ENCODE results near the gene NDUFAF3. TPM values are rescaled to one million over a fixed set of nuclear protein-coding genes. Genes with fewer than 3 reads are reported as not detected.

NDUFAF3 gene
- polyA plus RNA-seq, 3 donors: 42.1 to 93.4 (median 88.8) TPM

- Histone ChIP-seq H3K4me3 (replicated peaks in 1 of 3; ENCODE audit: low read depth in 2 of 3, low read length in 3 of 3) (no peak overlapping the region), H3K27ac (ENCODE audit: low read depth in 1 of 2, low read length in 2 of 2) (peak overlapping the region in 1 of 2 donors; percentile 49), H2AFZ (ENCODE audit: insufficient read depth, low read depth, low read length, poor library complexity, severe bottlenecking) (no peak overlapping the region), H3K9me3 (replicated peaks in 1 of 2; ENCODE audit: control insufficient read depth in 1 of 2, insufficient read depth in 1 of 2, low read length in 2 of 2) (no peaks in the 10 kb centered on the region), H3K79me2 (ENCODE audit: insufficient read depth, low read length) (peaks cover 62% of the 10 kb centered on the region), H4K20me1 (ENCODE audit: insufficient read depth, low read length) (no peaks in the 10 kb centered on the region), H3K4me1 (ENCODE audit: control insufficient read depth in 1 of 2, insufficient read depth in 2 of 2, low read length in 2 of 2) (peaks cover 31 to 39% of the 10 kb centered on the region in 2 donors), H3K4me2 (replicated peaks; ENCODE audit: extremely low read depth, low read length, poor library complexity, severe bottlenecking) (no peak overlapping the region), H3K27me3 (ENCODE audit: control insufficient read depth in 2 of 2, insufficient read depth in 2 of 2, low read length in 2 of 2) (no peaks in the 10 kb centered on the region), H3K36me3 (replicated peaks in 1 of 2; ENCODE audit: control insufficient read depth in 1 of 2, insufficient read depth in 2 of 2, low read length in 2 of 2) (peaks cover 36 to 43% of the 10 kb centered on the region in 2 donors), H3K9ac (ENCODE audit: insufficient read depth, low read length, poor library complexity, severe bottlenecking) (no peak overlapping the region)
- no peak for DNase-seq
- H3K9me3 Mint-ChIP-seq: no peaks in the 10 kb centered on the region
- no peak overlapping the region for H3K4me3 Mint-ChIP-seq
- H3K4me1 Mint-ChIP-seq: peaks cover 36% of the 10 kb centered on the region
- no peak for TF ChIP-seq CTCF (IDR thresholded peaks at IDR 0.05)
- H3K36me3 Mint-ChIP-seq: peaks cover 36 to 37% of the 10 kb centered on the region in 2 donors
- peaks cover 0 to 2% (median 0%) of the 10 kb centered on the region in 3 donors for H3K27me3 Mint-ChIP-seq (ENCODE audit: low read depth in 3 of 3)
- H3K27ac Mint-ChIP-seq: peak overlapping the region in 3 of 7 donors; percentile 52 to 68 (median 60)
- WGBS (ENCODE audit: insufficient coverage): 80% methylated on average over 8 of the region's 13 CpGs
- intact Hi-C loops (cut with micrococcal nuclease): no loop called here
Observed at GRCh38 chr3:49025005-49025792, 3.3 kb downstream of the NDUFAF3 start.

GRCh38 chr3:49025793-49026520 lies 4.0 kb downstream of the NDUFAF3 start:
- no peak for TF ChIP-seq CTCF (IDR thresholded peaks at IDR 0.05)
- Mint-ChIP-seq H3K27me3 (ENCODE audit: low read depth in 3 of 3) (peaks cover 0 to 2% (median 0%) of the 10 kb centered on the region in 3 donors), H3K9me3 (no peaks in the 10 kb centered on the region), H3K4me1 (peaks cover 34% of the 10 kb centered on the region), H3K4me3 (no peak overlapping the region), H3K27ac (peak overlapping the region in 3 of 7 donors; percentile 3 to 73 (median 57)), H3K36me3 (peaks cover 44% of the 10 kb centered on the region in 2 donors)
- no peak overlapping the region for H3K4me3 ChIP-seq (replicated peaks in 1 of 3; ENCODE audit: low read depth in 2 of 3, low read length in 3 of 3)
- H4K20me1 ChIP-seq (ENCODE audit: insufficient read depth, low read length): no peaks in the 10 kb centered on the region
- no peaks in the 10 kb centered on the region for H3K27me3 ChIP-seq (ENCODE audit: control insufficient read depth in 2 of 2, insufficient read depth in 2 of 2, low read length in 2 of 2)
- intact Hi-C loops (cut with micrococcal nuclease): no loop called here
- peaks cover 26 to 33% of the 10 kb centered on the region in 2 donors for H3K4me1 ChIP-seq (ENCODE audit: control insufficient read depth in 1 of 2, insufficient read depth in 2 of 2, low read length in 2 of 2)
- no peaks in the 10 kb centered on the region for H3K9me3 ChIP-seq (replicated peaks in 1 of 2; ENCODE audit: control insufficient read depth in 1 of 2, insufficient read depth in 1 of 2, low read length in 2 of 2)
- H3K4me2 ChIP-seq (replicated peaks; ENCODE audit: extremely low read depth, low read length, poor library complexity, severe bottlenecking): no peak overlapping the region
- H3K27ac ChIP-seq (ENCODE audit: low read depth in 1 of 2, low read length in 2 of 2): peak overlapping the region in 1 of 2 donors; percentile 12
- WGBS (ENCODE audit: insufficient coverage): no CpG with 5 or more reads among the region's 8 CpGs
- H3K36me3 ChIP-seq (replicated peaks in 1 of 2; ENCODE audit: control insufficient read depth in 1 of 2, insufficient read depth in 2 of 2, low read length in 2 of 2): peaks cover 42 to 51% of the 10 kb centered on the region in 2 donors
- H3K9ac ChIP-seq (ENCODE audit: insufficient read depth, low read length, poor library complexity, severe bottlenecking): no peak overlapping the region
- no peak overlapping the region for H2AFZ ChIP-seq (ENCODE audit: insufficient read depth, low read depth, low read length, poor library complexity, severe bottlenecking)
- no peak for DNase-seq
- peaks cover 55% of the 10 kb centered on the region for H3K79me2 ChIP-seq (ENCODE audit: insufficient read depth, low read length)
